Colon (tissue), 2 donors: Measurements from ENCODE around the gene ZMIZ2.
"Not testable (repeated sequence)": the region's sequence is repeated elsewhere in the genome, so short reads cannot be mapped to it uniquely, and the experiment has no call there.

Experiments
- FAIRE-seq: peaks from 2 replicates; lab custom pipeline; 2012; peaks lifted over from hg19 to GRCh38; lab: Jason Lieb, UNC
- donor health status: control.
- donor health status: control.

Gene ZMIZ2

GRCh38 chr7:44803828-44804519 is 55.3 kb downstream of the ZMIZ2 start:
- not testable (repeated sequence) for FAIRE-seq

- FAIRE-seq: no peak
Measured at GRCh38 chr7:44805950-44806349, 57.3 kb downstream of the ZMIZ2 start.

GRCh38 chr7:44808914-44809393 is 60.3 kb downstream of the ZMIZ2 start:
- FAIRE-seq: no peak

- FAIRE-seq: no peak
Measured at GRCh38 chr7:44811093-44811492, 62.4 kb downstream of the ZMIZ2 start.

GRCh38 chr7:44811571-44811970 is 62.9 kb downstream of the ZMIZ2 start:
- FAIRE-seq: no peak

- no peak for FAIRE-seq
Measured at GRCh38 chr7:44814919-44815318, 66.3 kb downstream of the ZMIZ2 start.

- no peak for FAIRE-seq
Measured at GRCh38 chr7:44819292-44819691, 70.6 kb downstream of the ZMIZ2 start.
